GM12878 (cell line): ENCODE data around the gene NLGN2. TPM values are rescaled to one million over a fixed set of nuclear protein-coding genes. Genes with fewer than 3 reads are reported as not detected.

Experiments
- ATF7 ChIP-seq: fragments of 450-650 bp; IDR thresholded peaks from 2 replicates; pipeline ENCODE4 v1.6.1; 2016; ENCODE audit warnings: low read depth, mild to moderate bottlenecking
- CBX5 ChIP-seq: sonication (generic); IDR thresholded peaks from 2 replicates; pipeline ENCODE4 v1.6.1; 2016; ENCODE audit warnings: low read depth, moderate library complexity, mild to moderate bottlenecking, inconsistent platforms
- NRF1 ChIP-seq: conservative IDR thresholded peaks from 2 replicates; pipeline ENCODE4 v1.6.1; 2011; ENCODE audit warnings: mild to moderate bottlenecking, low read depth, low read length, improper control_type of control experiment
- RBBP5 ChIP-seq: fragments of 200-600 bp; sonication (generic); conservative IDR thresholded peaks from 2 replicates; pipeline ENCODE4 v1.6.1; 2016
- TCF12 ChIP-seq: IDR thresholded peaks from 2 replicates; pipeline ENCODE4 v1.6.1; 2011; ENCODE audit warnings: low read depth, mild to moderate bottlenecking, low read length
- polyA plus RNA-seq, 11 experiments: library from polyadenylated mRNA; depleted of rRNA in 4 of 11; unstranded in 6 of 11; stranded (reverse) in 5 of 11; fragments of >200 nt; fragmentation: Nextera tagmentation in 4 of 11; fragmentation: Illumina TruSeq in 1 of 11; extraction: Ambion mirVana in 4 of 11; extraction: Trizol in 1 of 11; gene quantifications; 1 replicate in 1 of 11; 2 replicates in 10 of 11; pipeline versions ENCODE4 v1.2.1 to v1.2.3, GENCODE V29; 2011 to 2016; ENCODE audit warnings: inconsistent platforms in 2 of 11, missing spikeins in 2 of 11, low read depth in 1 of 11
- total RNA-seq, 4 experiments: library from RNA; depleted of rRNA in 3 of 4; stranded (reverse); fragments of >200 nt in 3 of 4; fragmentation: Illumina TruSeq in 1 of 4; extraction: Trizol in 1 of 4; gene quantifications; 2 replicates each; pipeline versions ENCODE4 v1.2.1 to v1.2.3, GENCODE V29; 2013 to 2021
- TF ChIP-seq, protein P1 (sequence below): IDR thresholded peaks from 2 replicates; pipeline ENCODE4 v1.6.1; 2011; ENCODE audit warnings: borderline replicate concordance, low read depth, mild to moderate bottlenecking, moderate library complexity, mixed read lengths, low read length; ENCODE audit not compliant: insufficient read depth; ENCODE audit errors: extremely low read length
- TF ChIP-seq, protein P2 (sequence below): fragments of 450-650 bp; IDR thresholded peaks from 2 replicates; pipeline ENCODE4 v1.6.1; 2017; ENCODE audit warnings: low read depth, mild to moderate bottlenecking, moderate library complexity
- TF ChIP-seq, protein P3 (sequence below): IDR thresholded peaks from 2 replicates; pipeline ENCODE4 v1.6.1; 2012; ENCODE audit warnings: low read depth, low read length, improper control_type of control experiment
- TF ChIP-seq, protein P4 (sequence below): fragments of 450-650 bp; IDR thresholded peaks from 2 replicates; pipeline ENCODE4 v1.6.1; 2016; ENCODE audit warnings: mild to moderate bottlenecking
- TF ChIP-seq, protein P5 (sequence below), 3 experiments: IDR thresholded peaks in 2 of 3; conservative IDR thresholded peaks in 1 of 3; 2 replicates each; pipeline ENCODE4 v1.5.1; 2011; ENCODE audit warnings: low read depth in 3 of 3, low read length in 3 of 3, mild to moderate bottlenecking in 3 of 3, control low read depth in 2 of 3, moderate library complexity in 2 of 3, inconsistent platforms in 1 of 3, mixed read lengths in 1 of 3; ENCODE audit not compliant: control insufficient read depth in 2 of 3, insufficient read depth in 1 of 3; ENCODE audit errors: extremely low read depth in 1 of 3

NLGN2 gene
- total and polyA plus RNA-seq, 10 of the 15 experiments (the other 5 are each of a cell fraction or from before 2014, with no cell fraction given), result 0.02 to 0.87 (median 0.11) TPM; not detected in 2

DNA sequence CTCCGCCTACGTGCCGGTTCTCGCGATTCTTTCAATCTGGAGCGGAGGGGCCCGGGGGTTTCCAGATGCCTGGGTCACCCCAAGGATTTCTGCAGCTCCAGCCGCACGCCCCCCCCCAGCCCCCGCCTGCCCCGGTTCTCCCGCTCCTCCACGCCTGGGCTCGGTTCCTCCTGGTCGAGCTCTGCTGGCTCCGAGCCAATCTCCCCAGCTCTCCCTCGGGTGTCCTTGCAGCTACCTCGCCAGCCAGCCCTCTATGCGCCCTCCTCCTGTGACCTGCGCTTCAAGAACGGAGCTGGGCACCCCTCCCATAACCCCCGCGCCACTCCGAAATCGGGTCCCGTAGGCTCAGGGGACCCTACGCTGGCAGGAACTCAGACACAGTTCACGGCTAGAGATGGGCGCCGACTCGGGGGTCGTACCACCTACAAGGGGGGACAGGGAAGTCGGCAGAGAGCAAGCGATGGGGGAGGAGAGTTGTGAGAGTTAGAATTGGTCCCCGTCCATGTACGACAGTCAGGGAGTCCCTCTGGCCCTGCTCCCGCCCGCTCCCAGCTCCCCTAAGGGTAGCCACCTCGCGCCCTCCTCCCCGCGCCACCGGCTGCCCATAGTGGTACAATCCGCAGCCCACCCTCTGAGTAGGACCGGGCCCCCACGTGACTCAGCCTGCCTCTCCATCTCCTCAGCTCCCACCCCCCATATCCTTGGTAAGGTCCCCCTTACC is 32.6 kb downstream of the NLGN2 start (continued):
- TF ChIP-seq, protein P1, sequence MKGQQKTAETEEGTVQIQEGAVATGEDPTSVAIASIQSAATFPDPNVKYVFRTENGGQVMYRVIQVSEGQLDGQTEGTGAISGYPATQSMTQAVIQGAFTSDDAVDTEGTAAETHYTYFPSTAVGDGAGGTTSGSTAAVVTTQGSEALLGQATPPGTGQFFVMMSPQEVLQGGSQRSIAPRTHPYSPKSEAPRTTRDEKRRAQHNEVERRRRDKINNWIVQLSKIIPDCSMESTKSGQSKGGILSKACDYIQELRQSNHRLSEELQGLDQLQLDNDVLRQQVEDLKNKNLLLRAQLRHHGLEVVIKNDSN, result peak; percentile 81
- TF ChIP-seq, protein P2, sequence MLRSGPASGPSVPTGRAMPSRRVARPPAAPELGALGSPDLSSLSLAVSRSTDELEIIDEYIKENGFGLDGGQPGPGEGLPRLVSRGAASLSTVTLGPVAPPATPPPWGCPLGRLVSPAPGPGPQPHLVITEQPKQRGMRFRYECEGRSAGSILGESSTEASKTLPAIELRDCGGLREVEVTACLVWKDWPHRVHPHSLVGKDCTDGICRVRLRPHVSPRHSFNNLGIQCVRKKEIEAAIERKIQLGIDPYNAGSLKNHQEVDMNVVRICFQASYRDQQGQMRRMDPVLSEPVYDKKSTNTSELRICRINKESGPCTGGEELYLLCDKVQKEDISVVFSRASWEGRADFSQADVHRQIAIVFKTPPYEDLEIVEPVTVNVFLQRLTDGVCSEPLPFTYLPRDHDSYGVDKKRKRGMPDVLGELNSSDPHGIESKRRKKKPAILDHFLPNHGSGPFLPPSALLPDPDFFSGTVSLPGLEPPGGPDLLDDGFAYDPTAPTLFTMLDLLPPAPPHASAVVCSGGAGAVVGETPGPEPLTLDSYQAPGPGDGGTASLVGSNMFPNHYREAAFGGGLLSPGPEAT, result peak; percentile 65; the same call in 1 of the 2 replicates
- TF ChIP-seq, protein P3, sequence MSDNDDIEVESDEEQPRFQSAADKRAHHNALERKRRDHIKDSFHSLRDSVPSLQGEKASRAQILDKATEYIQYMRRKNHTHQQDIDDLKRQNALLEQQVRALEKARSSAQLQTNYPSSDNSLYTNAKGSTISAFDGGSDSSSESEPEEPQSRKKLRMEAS, result no peak
- TF ChIP-seq, protein P4, sequence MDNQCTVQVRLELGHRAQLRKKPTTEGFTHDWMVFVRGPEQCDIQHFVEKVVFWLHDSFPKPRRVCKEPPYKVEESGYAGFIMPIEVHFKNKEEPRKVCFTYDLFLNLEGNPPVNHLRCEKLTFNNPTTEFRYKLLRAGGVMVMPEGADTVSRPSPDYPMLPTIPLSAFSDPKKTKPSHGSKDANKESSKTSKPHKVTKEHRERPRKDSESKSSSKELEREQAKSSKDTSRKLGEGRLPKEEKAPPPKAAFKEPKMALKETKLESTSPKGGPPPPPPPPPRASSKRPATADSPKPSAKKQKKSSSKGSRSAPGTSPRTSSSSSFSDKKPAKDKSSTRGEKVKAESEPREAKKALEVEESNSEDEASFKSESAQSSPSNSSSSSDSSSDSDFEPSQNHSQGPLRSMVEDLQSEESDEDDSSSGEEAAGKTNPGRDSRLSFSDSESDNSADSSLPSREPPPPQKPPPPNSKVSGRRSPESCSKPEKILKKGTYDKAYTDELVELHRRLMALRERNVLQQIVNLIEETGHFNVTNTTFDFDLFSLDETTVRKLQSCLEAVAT, result peak; percentile 77; the same call in 1 of the 2 replicates
- TF ChIP-seq ATF7 (peak; percentile 95), TCF12 (no peak), CBX5 (no peak), RBBP5 (no peak), NRF1 (no peak)
- TF ChIP-seq, protein P5, sequence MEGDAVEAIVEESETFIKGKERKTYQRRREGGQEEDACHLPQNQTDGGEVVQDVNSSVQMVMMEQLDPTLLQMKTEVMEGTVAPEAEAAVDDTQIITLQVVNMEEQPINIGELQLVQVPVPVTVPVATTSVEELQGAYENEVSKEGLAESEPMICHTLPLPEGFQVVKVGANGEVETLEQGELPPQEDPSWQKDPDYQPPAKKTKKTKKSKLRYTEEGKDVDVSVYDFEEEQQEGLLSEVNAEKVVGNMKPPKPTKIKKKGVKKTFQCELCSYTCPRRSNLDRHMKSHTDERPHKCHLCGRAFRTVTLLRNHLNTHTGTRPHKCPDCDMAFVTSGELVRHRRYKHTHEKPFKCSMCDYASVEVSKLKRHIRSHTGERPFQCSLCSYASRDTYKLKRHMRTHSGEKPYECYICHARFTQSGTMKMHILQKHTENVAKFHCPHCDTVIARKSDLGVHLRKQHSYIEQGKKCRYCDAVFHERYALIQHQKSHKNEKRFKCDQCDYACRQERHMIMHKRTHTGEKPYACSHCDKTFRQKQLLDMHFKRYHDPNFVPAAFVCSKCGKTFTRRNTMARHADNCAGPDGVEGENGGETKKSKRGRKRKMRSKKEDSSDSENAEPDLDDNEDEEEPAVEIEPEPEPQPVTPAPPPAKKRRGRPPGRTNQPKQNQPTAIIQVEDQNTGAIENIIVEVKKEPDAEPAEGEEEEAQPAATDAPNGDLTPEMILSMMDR (IDR thresholded peaks at IDR 0.05 in 2 of 3, conservative IDR thresholded peaks at IDR 0.05 in 1 of 3; ENCODE audit: control insufficient read depth in 2 of 3, extremely low read depth in 1 of 3, insufficient read depth in 1 of 3, low read depth in 3 of 3, low read length in 3 of 3), result no peak
